Kidney capillary endothelial cell (primary cell): ENCODE results near the gene OTUD1.
"Not testable (repeated sequence)": the region's sequence is repeated elsewhere in the genome, so short reads cannot be mapped to it uniquely, and the experiment has no call there.

Experiments used
- DNase-seq: peaks from one replicate; pipeline ENCODE4 v3.0.0-alpha.2; 2018; ENCODE audit warnings: low spot score

OTUD1 gene

GRCh38 chr10:23438547-23439451, at the start of gene OTUD1:
TSS of gene OTUD1 (plus strand) at chr10:23439075. CDS start at chr10:23439458, 383 bp downstream.
- peak; percentile 81 for DNase-seq

GRCh38 chr10:23390408-23390807, 48.5 kb upstream of the OTUD1 start:
- not testable (repeated sequence) for DNase-seq

GRCh38 chr10:23390809-23391208, 48.1 kb upstream of the OTUD1 start:
- no peak for DNase-seq

GRCh38 chr10:23391821-23392220, 47.1 kb upstream of the OTUD1 start:
- no peak for DNase-seq

GRCh38 chr10:23395017-23395416, 43.9 kb upstream of the OTUD1 start:
- no peak for DNase-seq

GRCh38 chr10:23396695-23397094, 42.2 kb upstream of the OTUD1 start:
- DNase-seq = no peak

GRCh38 chr10:23399701-23400144, 39.2 kb upstream of the OTUD1 start:
- no peak for DNase-seq

GRCh38 chr10:23402856-23403255, 36.0 kb upstream of the OTUD1 start:
- no peak for DNase-seq

- no peak for DNase-seq
These were observed 35.6 kb upstream of the OTUD1 start for GRCh38 chr10:23403278-23403677.

GRCh38 chr10:23403719-23404118, 35.2 kb upstream of the OTUD1 start:
- DNase-seq = no peak

- no peak for DNase-seq
These were observed 34.4 kb upstream of the OTUD1 start for GRCh38 chr10:23404461-23404980.

- DNase-seq = no peak
These were observed 33.3 kb upstream of the OTUD1 start for GRCh38 chr10:23405540-23405939.

GRCh38 chr10:23406409-23406808, 32.5 kb upstream of the OTUD1 start:
- DNase-seq = no peak

- DNase-seq = no peak
These were observed 30.4 kb upstream of the OTUD1 start for GRCh38 chr10:23408330-23408976.

GRCh38 chr10:23412223-23412622, 26.7 kb upstream of the OTUD1 start:
- DNase-seq = no peak

GRCh38 chr10:23413629-23414089, 25.2 kb upstream of the OTUD1 start:
- DNase-seq = no peak

GRCh38 chr10:23414658-23415057, 24.2 kb upstream of the OTUD1 start:
- DNase-seq = no peak

- no peak for DNase-seq
These were observed 21.6 kb upstream of the OTUD1 start for GRCh38 chr10:23417254-23417653.

- no peak for DNase-seq
These were observed 20.7 kb upstream of the OTUD1 start for GRCh38 chr10:23418051-23418681.

- DNase-seq = no peak
These were observed 19.7 kb upstream of the OTUD1 start for GRCh38 chr10:23419201-23419600.

GRCh38 chr10:23419655-23420329, 19.1 kb upstream of the OTUD1 start:
- DNase-seq = no peak

- no peak for DNase-seq
These were observed 17.5 kb upstream of the OTUD1 start for GRCh38 chr10:23421397-23421796.
